Melanocyte of skin (primary cell): ENCODE data around the gene OLAH. TPM values are rescaled to one million over a fixed set of nuclear protein-coding genes. Genes with fewer than 3 reads are reported as not detected.

ENCODE experiments used
- total RNA-seq, 2 donors: library from RNA; depleted of rRNA; stranded (reverse); fragments of >200 nt; gene quantifications; 2 replicates each; pipeline ENCODE4 v1.2.3, GENCODE V29; 2012

Gene OLAH
- under 1 TPM in 1 of 2 donors, not detected in 1; under 0.01 TPM for total RNA-seq

DNA sequence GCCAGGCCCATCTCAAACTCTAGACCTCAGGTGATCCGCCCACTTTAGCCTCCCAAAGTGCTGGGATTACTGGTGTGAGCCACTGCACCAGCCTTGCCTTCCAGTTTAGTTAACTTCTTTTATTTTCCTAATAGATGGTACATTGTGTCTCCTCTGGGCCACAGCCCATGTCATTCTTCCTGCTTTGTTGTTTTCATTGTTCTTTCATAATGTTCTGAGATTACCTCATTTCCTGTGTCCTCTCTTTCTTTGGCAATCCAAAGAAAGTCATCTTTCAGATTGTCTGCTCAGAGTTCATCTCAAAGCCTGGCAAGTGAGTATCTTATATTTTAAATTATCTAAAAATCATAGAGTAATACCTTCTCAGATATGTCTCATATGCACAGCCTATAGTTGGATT is at the start of gene OLAH:
OLAH (plus strand) TSS at position 270 of the 400 bp plus-strand sequence. CDS start 3,346 bp downstream, outside the sequence.

DNA sequence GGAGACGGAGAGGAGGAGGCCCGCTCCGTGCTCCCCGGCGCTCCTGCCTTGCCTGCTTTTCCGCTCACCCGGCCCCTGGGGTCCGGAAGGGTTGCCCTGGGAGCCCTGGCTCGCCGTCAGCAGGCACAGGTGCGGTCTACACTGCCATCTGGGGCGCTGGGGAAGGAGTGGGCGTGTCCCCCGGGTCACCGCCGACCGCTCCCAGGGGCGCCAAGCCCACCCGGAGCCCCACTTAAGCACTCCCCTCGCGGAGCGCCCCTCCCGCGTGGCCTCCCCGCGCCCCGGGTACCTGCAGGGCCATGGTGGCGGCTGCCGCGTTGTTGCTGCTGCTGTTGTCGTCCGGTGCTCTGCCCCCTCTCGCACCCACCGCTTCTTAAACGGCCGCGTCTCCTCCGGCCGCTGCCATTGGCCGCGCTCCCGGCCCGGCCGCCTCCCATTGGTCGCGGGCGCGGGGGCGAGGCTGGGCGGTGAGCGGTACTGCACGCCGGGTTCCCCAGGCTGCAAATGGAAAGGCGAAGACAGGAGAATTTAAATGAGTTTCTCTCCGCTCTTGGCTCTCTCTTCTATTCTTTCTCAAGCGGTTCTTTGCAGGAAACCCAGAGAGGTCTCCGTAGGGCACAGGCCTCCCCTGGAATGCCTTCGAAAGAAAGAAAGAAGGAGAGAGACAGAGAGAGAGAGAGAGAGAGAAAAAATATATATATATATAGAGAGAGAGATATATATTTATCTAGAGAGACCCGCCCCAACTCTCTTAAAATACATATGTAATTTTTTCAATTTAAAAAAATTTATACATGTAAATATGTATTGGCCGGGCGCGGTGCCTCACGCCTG is 44.9 kb downstream of the OLAH start, which contains the start of gene ACBD7:
ACBD7 (minus strand) TSS at position 349 of the 834 bp plus-strand sequence; CDS start at position 301, 48 bp downstream.

DNA sequence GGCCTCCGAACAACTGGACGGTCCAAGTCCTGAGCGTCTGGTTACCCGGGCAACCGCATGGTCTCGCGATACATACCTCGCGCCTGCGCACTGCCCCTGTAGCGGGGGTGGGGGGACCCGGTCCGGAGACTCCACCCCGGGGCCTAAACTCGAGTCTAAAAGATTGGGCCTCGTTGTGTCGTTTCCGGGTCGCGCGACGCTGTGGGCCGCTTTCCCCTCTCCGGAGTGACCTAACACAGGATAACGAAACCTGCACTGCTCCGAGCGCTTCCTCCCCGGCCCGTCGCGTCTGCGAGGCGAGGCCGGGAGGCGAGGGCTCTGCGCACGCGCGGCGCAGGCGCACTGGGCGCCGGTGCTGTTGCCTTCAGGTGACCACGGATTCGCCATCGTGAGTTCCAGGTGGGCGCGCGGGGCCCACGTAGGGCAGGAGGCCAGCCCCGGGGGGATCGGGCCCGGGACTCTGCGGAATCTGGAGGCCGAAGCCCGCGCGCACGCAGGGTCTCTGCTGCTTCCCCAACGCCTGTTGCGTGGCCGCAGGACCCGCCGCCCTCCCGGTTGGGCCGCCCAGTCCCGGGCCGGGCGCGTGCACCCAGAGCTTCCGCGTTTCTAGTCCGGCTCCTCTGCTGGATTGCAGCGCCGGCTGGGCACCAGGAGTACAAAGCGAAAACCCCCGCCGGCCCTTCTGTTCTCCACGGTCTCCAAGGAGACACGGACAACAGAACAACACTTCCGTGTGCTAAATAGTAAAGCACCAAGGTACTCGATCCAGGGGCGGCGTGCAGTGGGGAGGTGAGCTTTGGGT is 53.5 kb downstream of the OLAH start, which contains the start of gene RPP38:
RPP38 (plus strand) TSS at position 345 of the 802 bp plus-strand sequence. CDS start 5,960 bp downstream, outside the sequence.

Other genes with a start within 250 kb of the OLAH start
- 1 to 10 TPM in 1 of 2 donors, under 1 TPM in 1; 0.33 to 1.4 TPM for gene CDNF, start 205.9 kb upstream of the OLAH start, total RNA-seq
- gene HSPA14, start 205.6 kb upstream of the OLAH start, total RNA-seq, result 10 to 100 TPM; 13.1 to 22.3 TPM
- gene MSANTD7, start 205.6 kb upstream of the OLAH start, total RNA-seq, result 10 to 100 TPM; 17.6 to 28.3 TPM
- gene SUV39H2, start 165.1 kb upstream of the OLAH start, total RNA-seq, result 10 to 100 TPM in 1 of 2 donors, 1 to 10 TPM in 1; 10.0 to 22.6 TPM
- gene DCLRE1C, start 89.8 kb upstream of the OLAH start, total RNA-seq, result 10 to 100 TPM; 10.7 to 23.0 TPM
- gene MEIG1, start 84.6 kb upstream of the OLAH start, total RNA-seq, result under 1 TPM in 1 of 2 donors, not detected in 1; 0.34 TPM
- gene ACBD7, start 44.8 kb downstream of the OLAH start, total RNA-seq, result under 1 TPM; under 0.01 to 0.67 TPM
- gene RPP38, start 53.4 kb downstream of the OLAH start, total RNA-seq, result 10 to 100 TPM; 14.8 to 21.6 TPM
- 10 to 100 TPM; 14.7 to 31.7 TPM for gene NMT2, start 124.8 kb downstream of the OLAH start, total RNA-seq